A673 (cell line): ENCODE measurements around the gene ESF1.

Experiments
- EZH2 ChIP-seq: fragments of 200-600 bp; sonication (generic); IDR thresholded peaks from 2 replicates; pipeline ENCODE4 v1.6.1; 2017; ENCODE audit warnings: borderline replicate concordance, low read depth, mild to moderate bottlenecking, mixed read lengths, antibody characterized with exemption, low read length; ENCODE audit not compliant: poor library complexity, severe bottlenecking
- TF ChIP-seq, protein P1 (sequence below): fragments of 300-800, 200-600 bp; sonication (generic); conservative IDR thresholded peaks from 2 replicates; pipeline ENCODE4 v1.5.1; 2017; ENCODE audit warnings: low read depth, mild to moderate bottlenecking, antibody characterized with exemption, low read length, moderate library complexity, mixed read lengths

GRCh38 chr20:13677241-13677640 lies 107.5 kb downstream of the ESF1 start:
- TF ChIP-seq, protein P1, sequence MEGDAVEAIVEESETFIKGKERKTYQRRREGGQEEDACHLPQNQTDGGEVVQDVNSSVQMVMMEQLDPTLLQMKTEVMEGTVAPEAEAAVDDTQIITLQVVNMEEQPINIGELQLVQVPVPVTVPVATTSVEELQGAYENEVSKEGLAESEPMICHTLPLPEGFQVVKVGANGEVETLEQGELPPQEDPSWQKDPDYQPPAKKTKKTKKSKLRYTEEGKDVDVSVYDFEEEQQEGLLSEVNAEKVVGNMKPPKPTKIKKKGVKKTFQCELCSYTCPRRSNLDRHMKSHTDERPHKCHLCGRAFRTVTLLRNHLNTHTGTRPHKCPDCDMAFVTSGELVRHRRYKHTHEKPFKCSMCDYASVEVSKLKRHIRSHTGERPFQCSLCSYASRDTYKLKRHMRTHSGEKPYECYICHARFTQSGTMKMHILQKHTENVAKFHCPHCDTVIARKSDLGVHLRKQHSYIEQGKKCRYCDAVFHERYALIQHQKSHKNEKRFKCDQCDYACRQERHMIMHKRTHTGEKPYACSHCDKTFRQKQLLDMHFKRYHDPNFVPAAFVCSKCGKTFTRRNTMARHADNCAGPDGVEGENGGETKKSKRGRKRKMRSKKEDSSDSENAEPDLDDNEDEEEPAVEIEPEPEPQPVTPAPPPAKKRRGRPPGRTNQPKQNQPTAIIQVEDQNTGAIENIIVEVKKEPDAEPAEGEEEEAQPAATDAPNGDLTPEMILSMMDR: no peak
- TF ChIP-seq EZH2: no peak
